GM06990 (cell line): ENCODE measurements around the gene ATXN2L.

Experiments used
- DNase-seq: peaks from one replicate; pipeline ENCODE4 v3.0.0-alpha.2; 2011; ENCODE audit not compliant: insufficient read length; ENCODE audit errors: extremely low read depth
- H3K27me3 ChIP-seq: replicated peaks from 2 replicates; pipeline ENCODE4 v1.6.0; 2011; ENCODE audit warnings: low read length; ENCODE audit not compliant: control insufficient read depth, insufficient read depth
- H3K36me3 ChIP-seq: 2 replicates; pipeline ENCODE4 v1.5.1; 2011; ENCODE audit warnings: low read length; ENCODE audit not compliant: control insufficient read depth, insufficient read depth
- H3K4me3 ChIP-seq: replicated peaks from 2 replicates; pipeline ENCODE4 v1.5.1; 2011; ENCODE audit warnings: low read depth, mild to moderate bottlenecking, control low read depth, low read length
- TF ChIP-seq, protein P1 (sequence below): IDR thresholded peaks from 2 replicates; pipeline ENCODE4 v1.5.1; 2011; ENCODE audit warnings: low read length, control low read depth, mild to moderate bottlenecking, inconsistent platforms; ENCODE audit not compliant: insufficient read depth, poor library complexity, severe bottlenecking

The ATXN2L gene

DNA sequence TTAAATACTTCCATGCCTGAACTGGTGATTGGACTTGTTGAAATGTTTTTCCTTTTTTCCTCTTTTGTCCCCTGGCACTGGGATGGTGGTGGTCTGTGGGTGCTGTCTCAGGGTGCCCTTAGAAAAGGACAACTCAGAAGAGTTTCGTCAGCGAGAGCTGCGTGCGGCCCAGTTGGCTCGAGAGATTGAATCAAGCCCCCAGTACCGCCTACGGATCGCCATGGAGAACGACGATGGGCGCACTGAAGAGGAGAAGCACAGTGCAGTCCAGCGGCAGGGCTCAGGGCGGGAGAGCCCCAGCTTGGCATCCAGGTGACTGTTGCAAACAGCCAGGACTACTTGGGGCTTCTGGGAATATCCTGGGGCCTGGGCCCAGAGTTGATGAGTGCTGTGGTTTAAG lies 6.9 kb downstream of the ATXN2L start:
- no peak overlapping the region for H3K4me3 ChIP-seq
- DNase-seq, result no peak
- H3K27me3 ChIP-seq, result no peaks in the 10 kb centered on the region
- H3K36me3 ChIP-seq, result peaks cover 54% of the 10 kb centered on the region
- TF ChIP-seq, protein P1, sequence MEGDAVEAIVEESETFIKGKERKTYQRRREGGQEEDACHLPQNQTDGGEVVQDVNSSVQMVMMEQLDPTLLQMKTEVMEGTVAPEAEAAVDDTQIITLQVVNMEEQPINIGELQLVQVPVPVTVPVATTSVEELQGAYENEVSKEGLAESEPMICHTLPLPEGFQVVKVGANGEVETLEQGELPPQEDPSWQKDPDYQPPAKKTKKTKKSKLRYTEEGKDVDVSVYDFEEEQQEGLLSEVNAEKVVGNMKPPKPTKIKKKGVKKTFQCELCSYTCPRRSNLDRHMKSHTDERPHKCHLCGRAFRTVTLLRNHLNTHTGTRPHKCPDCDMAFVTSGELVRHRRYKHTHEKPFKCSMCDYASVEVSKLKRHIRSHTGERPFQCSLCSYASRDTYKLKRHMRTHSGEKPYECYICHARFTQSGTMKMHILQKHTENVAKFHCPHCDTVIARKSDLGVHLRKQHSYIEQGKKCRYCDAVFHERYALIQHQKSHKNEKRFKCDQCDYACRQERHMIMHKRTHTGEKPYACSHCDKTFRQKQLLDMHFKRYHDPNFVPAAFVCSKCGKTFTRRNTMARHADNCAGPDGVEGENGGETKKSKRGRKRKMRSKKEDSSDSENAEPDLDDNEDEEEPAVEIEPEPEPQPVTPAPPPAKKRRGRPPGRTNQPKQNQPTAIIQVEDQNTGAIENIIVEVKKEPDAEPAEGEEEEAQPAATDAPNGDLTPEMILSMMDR, result no peak

DNA sequence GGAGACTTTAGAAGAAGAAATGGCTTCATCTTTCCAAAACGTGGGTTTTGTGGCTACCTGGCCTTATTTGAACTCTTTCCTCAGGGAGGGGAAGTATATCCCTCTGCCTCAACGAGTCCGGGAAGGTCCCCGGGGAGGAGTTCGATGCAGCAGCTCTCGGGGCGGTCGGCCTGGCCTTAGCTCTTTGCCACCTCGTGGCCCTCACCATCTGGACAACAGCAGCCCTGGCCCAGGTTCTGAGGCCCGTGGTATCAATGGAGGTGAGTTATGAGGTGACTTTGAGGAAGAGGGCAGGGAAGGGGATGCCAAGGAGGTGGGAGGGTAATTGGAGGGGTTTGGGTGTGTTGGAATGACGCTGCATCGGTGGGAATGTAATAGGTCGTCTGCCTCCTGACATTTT lies 7.7 kb downstream of the ATXN2L start:
- DNase-seq, result no peak
- Histone ChIP-seq H3K36me3 (peaks cover 60% of the 10 kb centered on the region), H3K27me3 (no peaks in the 10 kb centered on the region), H3K4me3 (no peak overlapping the region)
- TF ChIP-seq, protein P1, result no peak

DNA sequence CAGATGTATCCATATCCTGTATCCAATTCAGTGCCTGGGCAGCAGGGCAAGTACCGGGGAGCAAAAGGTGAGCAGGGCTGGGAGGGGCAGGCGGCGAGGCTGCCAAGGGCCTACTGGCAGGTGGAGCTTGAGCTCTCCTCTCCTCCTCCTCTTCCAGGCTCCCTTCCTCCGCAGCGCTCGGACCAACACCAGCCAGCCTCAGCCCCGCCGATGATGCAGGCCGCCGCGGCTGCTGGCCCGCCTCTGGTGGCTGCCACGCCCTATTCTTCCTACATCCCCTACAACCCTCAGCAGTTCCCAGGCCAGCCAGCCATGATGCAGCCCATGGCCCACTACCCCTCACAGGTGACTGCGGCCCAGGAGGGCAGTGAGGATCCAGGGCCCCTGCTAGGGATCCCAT lies 11.6 kb downstream of the ATXN2L start:
- no peak overlapping the region for H3K4me3 ChIP-seq
- DNase-seq, result no peak
- no peaks in the 10 kb centered on the region for H3K27me3 ChIP-seq
- H3K36me3 ChIP-seq, result peaks cover 61% of the 10 kb centered on the region
- TF ChIP-seq, protein P1, result no peak

DNA sequence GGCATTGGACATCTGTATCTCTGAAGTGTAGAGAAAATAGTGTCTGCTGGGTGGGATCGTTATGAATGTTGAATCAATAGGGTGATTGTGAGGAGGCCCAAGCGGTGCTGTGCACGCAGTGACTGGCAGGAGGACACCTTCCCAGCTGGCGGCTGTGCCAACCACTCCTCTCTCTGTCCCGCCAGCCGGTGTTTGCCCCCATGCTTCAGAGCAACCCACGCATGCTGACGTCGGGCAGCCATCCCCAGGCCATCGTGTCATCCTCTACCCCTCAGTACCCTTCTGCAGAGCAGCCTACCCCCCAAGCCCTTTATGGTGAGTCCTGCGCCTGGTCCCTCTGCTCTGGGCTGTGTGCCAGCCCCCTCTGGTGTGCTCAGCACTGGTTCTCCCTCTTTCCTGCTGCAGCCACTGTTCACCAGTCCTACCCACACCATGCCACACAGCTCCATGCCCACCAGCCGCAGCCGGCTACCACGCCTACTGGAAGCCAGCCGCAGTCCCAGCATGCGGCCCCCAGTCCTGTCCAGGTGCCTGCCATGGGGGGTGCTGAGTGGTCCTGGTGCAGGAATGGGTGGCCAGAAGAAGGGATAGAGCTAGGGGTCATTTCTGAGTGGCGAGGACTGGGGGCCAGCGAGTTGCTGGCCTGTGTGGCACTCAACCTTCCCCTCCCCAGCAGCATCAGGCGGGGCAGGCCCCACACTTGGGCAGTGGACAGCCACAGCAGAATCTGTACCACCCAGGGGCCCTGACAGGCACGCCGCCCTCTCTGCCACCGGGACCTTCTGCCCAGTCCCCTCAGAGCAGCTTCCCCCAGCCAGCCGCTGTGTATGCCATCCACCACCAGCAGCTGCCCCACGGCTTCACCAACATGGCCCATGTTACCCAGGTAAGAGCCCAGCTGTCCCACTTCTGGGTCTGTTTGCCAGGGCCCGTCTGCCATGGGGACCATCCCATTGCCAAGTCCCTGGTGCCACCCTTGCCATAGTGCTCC lies 12.4 kb downstream of the ATXN2L start:
- TF ChIP-seq, protein P1, result no peak
- DNase-seq, result no peak
- peaks cover 55% of the 10 kb centered on the region for H3K36me3 ChIP-seq
- H3K27me3 ChIP-seq, result no peaks in the 10 kb centered on the region
- H3K4me3 ChIP-seq, result no peak overlapping the region

DNA sequence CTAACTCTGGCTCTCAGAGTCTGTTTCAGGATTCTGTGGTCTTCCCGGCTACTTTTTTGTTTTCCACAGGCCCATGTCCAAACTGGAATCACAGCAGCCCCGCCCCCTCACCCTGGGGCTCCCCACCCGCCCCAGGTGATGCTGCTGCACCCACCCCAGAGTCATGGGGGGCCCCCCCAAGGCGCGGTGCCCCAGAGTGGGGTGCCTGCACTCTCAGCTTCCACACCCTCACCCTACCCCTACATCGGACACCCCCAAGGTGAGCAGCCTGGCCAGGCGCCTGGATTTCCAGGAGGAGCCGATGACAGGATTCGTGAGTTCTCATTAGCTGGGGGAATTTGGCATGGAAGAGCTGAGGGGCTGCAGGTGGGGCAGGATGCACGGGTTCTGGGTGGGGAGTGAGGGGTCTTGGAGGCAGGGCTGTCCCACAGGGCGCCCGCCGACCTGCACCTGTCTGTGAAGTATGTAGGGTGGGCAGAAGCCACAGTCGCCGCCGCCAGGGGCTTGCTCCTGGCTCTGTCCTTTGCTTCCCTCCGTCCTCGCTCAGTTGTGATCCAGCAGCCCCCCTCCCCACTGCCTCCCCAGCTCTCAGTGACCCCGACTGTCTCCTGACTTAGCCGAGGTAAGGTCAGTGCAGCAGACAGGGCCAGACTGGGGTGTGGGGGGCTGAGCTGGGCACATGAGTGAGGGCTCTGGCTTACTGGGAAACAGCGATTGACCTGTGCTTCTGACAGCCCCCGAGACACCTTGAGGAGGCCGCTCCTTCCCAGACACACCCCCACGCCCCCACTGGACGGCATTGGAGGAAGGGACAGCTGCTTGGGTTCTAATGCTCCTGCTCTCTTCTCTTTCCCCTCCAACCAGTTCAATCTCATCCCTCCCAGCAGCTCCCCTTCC lies 13.3 kb downstream of the ATXN2L start:
- no peak overlapping the region for H3K4me3 ChIP-seq
- TF ChIP-seq, protein P1, result no peak
- peaks cover 47% of the 10 kb centered on the region for H3K36me3 ChIP-seq
- no peak for DNase-seq
- no peaks in the 10 kb centered on the region for H3K27me3 ChIP-seq
